HG03280 (cell line): ENCODE data around the gene AKAP6.

ENCODE experiments used
- ATAC-seq: cut with Tn5 transposase; IDR thresholded peaks from one replicate; pipeline ENCODE4 v1.9.1; 2021; ENCODE audit warnings: mild to moderate bottlenecking, moderate library complexity; ENCODE audit not compliant: unreplicated experiment

AKAP6 gene

DNA sequence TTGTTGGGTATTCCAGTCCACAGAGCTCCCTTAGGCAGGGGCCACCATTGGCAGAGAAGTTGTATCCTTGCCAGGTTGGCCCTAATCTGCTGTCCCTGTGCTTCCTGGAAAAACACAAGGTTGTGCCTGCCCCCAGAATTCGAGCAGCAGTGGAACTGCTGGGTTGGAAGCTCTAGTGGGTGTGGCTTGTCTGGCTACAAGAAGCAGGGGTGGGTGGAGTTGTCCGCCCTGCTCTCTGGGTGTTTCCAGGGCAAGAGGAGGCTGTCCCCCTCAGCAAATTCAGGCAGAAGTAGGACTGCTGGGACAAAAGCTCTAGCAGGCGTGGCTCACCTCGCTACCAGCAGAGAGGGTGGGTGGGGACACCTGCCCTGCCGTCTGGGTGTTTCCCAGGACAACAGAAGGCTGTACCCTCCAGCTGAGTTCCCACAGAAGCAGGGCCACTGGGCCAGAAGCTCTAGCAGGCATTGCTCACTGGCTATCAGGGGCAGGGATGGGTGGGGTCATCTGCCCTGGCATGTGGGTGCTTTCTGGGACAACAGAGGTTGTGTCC, 536.8 kb downstream of the AKAP6 start:
- ATAC-seq: no peak

DNA sequence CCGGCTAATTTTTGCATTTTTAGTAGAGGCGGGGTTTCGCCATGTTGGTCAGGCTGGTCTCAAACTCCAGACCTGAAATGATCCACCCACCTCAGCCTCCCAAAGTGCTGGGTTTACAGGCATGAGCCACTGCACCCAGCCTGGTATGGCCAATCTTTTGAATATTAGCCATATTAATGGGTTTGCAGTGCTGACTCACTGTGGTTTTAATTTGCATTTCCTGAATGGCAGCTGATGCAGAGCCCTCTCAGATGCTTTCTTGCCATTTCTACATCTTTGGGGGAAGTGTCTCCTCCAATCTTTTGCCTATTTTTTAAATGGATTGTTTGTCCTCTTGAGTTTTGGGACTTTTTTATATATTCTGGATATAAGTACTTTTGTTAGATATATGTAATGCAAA, 554.1 kb downstream of the AKAP6 start:
- ATAC-seq: no peak
